ENCODE results near the gene PEX11G.

PEX11G gene

GRCh38 chr19:7497292-7497691, 8.5 kb upstream of the PEX11G start:
- Histone ChIP-seq H3K4me2 (ENCODE audit: low read depth, low read length) (no peak overlapping the region), H3K27me3 (replicated peaks; ENCODE audit: insufficient read depth, low read length) (peaks cover 76% of the 10 kb centered on the region), H3K79me2 (ENCODE audit: low read length) (no peaks in the 10 kb centered on the region), H2AFZ (ENCODE audit: low read length) (no peak overlapping the region), H3K36me3 (replicated peaks; ENCODE audit: insufficient read depth, low read length) (no peaks in the 10 kb centered on the region), H3K4me1 (ENCODE audit: low read length) (no peaks in the 10 kb centered on the region), H3F3A (ENCODE audit: insufficient read depth, low read length) (no peaks in the 10 kb centered on the region), H4K20me1 (ENCODE audit: insufficient read depth, low read length) (no peaks in the 10 kb centered on the region), H3K9ac (ENCODE audit: low read length) (no peak overlapping the region), H3K4me3 (ENCODE audit: low read length) (no peak overlapping the region), H3K9me3 (replicated peaks; ENCODE audit: insufficient read depth, low read length) (no peaks in the 10 kb centered on the region), H3K9me2 (replicated peaks; ENCODE audit: insufficient read depth, low read length) (no peaks in the 10 kb centered on the region), H3K27ac (ENCODE audit: low read length) (no peak overlapping the region)
- DNase-seq: peak; percentile 34
- TF ChIP-seq CTCF (IDR thresholded peaks at IDR 0.05; ENCODE audit: low read length) (peak; percentile 49), EZH2 (optimal IDR thresholded peaks at IDR 0.05; ENCODE audit: low read depth, low read length) (no peak)

GRCh38 chr19:7494416-7495098, 5.7 kb upstream of the PEX11G start:
- no peaks in the 10 kb centered on the region for H4K20me1 ChIP-seq (ENCODE audit: insufficient read depth, low read length)

GRCh38 chr19:7492558-7492957, 3.7 kb upstream of the PEX11G start:
- peaks cover 86% of the 10 kb centered on the region for H3K27me3 ChIP-seq (replicated peaks; ENCODE audit: insufficient read depth, low read length)
- H3K27ac ChIP-seq (ENCODE audit: low read length): no peak overlapping the region
- no peaks in the 10 kb centered on the region for H3K36me3 ChIP-seq (replicated peaks; ENCODE audit: insufficient read depth, low read length)
- no peaks in the 10 kb centered on the region for H3K9me3 ChIP-seq (replicated peaks; ENCODE audit: insufficient read depth, low read length)
- no peak overlapping the region for H3K9ac ChIP-seq (ENCODE audit: low read length)
- H3F3A ChIP-seq (ENCODE audit: insufficient read depth, low read length): no peaks in the 10 kb centered on the region
- TF ChIP-seq EZH2 (optimal IDR thresholded peaks at IDR 0.05; ENCODE audit: low read depth, low read length) (no peak), CTCF (IDR thresholded peaks at IDR 0.05; ENCODE audit: low read length) (no peak), EZH2phosphoT487 (IDR thresholded peaks at IDR 0.05; ENCODE audit: low read length) (no peak)
- DNase-seq: no peak
- no peaks in the 10 kb centered on the region for H4K20me1 ChIP-seq (ENCODE audit: insufficient read depth, low read length)
- no peaks in the 10 kb centered on the region for H3K79me2 ChIP-seq (ENCODE audit: low read length)
- H3K4me2 ChIP-seq (ENCODE audit: low read depth, low read length): no peak overlapping the region
- H3K4me3 ChIP-seq (ENCODE audit: low read length): no peak overlapping the region
- H3K9me2 ChIP-seq (replicated peaks; ENCODE audit: insufficient read depth, low read length): no peaks in the 10 kb centered on the region
- no peaks in the 10 kb centered on the region for H3K4me1 ChIP-seq (ENCODE audit: low read length)
- no peak overlapping the region for H2AFZ ChIP-seq (ENCODE audit: low read length)

More at GRCh38 chr19:7494416-7495098, 5.7 kb upstream of the PEX11G start:
- Histone ChIP-seq H3K9ac (ENCODE audit: low read length) (no peak overlapping the region), H3K79me2 (ENCODE audit: low read length) (no peaks in the 10 kb centered on the region), H3K27ac (ENCODE audit: low read length) (no peak overlapping the region), H3K9me3 (replicated peaks; ENCODE audit: insufficient read depth, low read length) (no peaks in the 10 kb centered on the region), H3K27me3 (replicated peaks; ENCODE audit: insufficient read depth, low read length) (peaks cover 79% of the 10 kb centered on the region), H3K4me2 (ENCODE audit: low read depth, low read length) (no peak overlapping the region), H3K9me2 (replicated peaks; ENCODE audit: insufficient read depth, low read length) (no peaks in the 10 kb centered on the region), H3K36me3 (replicated peaks; ENCODE audit: insufficient read depth, low read length) (no peaks in the 10 kb centered on the region), H3K4me3 (ENCODE audit: low read length) (no peak overlapping the region), H3K4me1 (ENCODE audit: low read length) (no peaks in the 10 kb centered on the region), H2AFZ (ENCODE audit: low read length) (no peak overlapping the region), H3F3A (ENCODE audit: insufficient read depth, low read length) (no peaks in the 10 kb centered on the region)
- DNase-seq: no peak
- TF ChIP-seq CTCF (IDR thresholded peaks at IDR 0.05; ENCODE audit: low read length) (no peak), EZH2phosphoT487 (IDR thresholded peaks at IDR 0.05; ENCODE audit: low read length) (no peak), EZH2 (optimal IDR thresholded peaks at IDR 0.05; ENCODE audit: low read depth, low read length) (no peak)

All from MM.1S (cell line).